GM12872 (cell line): ENCODE measurements around the gene ARHGAP44.

Source experiments
- TF ChIP-seq, protein P1 (sequence below): IDR thresholded peaks from 3 replicates; pipeline ENCODE4 v1.5.1; 2011; ENCODE audit warnings: low read depth, mild to moderate bottlenecking, low read length, moderate library complexity; ENCODE audit not compliant: insufficient read depth

ARHGAP44 gene

DNA sequence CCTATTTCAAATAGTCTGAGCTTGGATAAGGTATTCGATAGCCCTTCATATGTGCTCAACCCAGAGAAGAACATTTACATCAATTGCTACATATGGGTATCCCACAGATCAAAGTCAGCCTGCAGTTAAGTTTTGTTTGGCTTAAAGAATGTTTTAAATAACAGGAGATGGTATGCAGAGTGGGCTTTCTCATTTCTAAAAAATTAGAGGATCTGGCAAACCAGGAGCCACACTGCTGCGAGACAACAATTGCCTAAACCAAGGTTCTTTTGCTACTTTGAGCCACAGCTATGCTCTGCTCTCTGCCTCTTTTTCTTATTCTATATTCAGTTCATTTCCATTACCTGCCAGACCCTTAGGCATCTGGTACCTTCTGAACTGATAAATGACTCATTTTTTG lies 30.2 kb upstream of the ARHGAP44 start:
- TF ChIP-seq, protein P1, sequence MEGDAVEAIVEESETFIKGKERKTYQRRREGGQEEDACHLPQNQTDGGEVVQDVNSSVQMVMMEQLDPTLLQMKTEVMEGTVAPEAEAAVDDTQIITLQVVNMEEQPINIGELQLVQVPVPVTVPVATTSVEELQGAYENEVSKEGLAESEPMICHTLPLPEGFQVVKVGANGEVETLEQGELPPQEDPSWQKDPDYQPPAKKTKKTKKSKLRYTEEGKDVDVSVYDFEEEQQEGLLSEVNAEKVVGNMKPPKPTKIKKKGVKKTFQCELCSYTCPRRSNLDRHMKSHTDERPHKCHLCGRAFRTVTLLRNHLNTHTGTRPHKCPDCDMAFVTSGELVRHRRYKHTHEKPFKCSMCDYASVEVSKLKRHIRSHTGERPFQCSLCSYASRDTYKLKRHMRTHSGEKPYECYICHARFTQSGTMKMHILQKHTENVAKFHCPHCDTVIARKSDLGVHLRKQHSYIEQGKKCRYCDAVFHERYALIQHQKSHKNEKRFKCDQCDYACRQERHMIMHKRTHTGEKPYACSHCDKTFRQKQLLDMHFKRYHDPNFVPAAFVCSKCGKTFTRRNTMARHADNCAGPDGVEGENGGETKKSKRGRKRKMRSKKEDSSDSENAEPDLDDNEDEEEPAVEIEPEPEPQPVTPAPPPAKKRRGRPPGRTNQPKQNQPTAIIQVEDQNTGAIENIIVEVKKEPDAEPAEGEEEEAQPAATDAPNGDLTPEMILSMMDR: no peak

- TF ChIP-seq, protein P1: no peak
Measured at GRCh38 chr17:12765548-12765947, 23.8 kb upstream of the ARHGAP44 start.

DNA sequence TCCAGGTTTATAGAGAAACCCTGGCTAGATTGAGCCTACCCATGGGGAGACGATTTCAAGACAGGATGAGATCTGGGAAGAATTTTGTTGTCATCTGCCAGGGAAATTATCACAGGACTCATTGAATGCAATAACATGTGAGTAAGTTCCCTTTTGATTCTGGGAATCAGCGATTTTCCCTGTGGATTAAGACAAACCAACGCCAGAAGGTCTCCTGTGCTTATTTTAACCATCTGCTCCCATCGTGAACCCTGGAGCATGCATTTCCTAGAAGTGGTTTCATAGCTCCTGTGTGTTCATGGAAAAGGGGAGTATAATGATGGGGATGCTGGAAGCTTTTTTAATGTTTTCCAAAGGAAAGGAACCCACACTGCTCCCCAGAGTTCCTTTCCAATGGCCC lies 21.0 kb upstream of the ARHGAP44 start:
- TF ChIP-seq, protein P1: no peak

- TF ChIP-seq, protein P1: no peak
Measured at GRCh38 chr17:12769981-12770380, 19.3 kb upstream of the ARHGAP44 start.

- TF ChIP-seq, protein P1: no peak
Measured at GRCh38 chr17:12773153-12773552, 16.1 kb upstream of the ARHGAP44 start.

GRCh38 chr17:12789075-12789480 lies 220 bp upstream of the ARHGAP44 start:
- TF ChIP-seq, protein P1: no peak

DNA sequence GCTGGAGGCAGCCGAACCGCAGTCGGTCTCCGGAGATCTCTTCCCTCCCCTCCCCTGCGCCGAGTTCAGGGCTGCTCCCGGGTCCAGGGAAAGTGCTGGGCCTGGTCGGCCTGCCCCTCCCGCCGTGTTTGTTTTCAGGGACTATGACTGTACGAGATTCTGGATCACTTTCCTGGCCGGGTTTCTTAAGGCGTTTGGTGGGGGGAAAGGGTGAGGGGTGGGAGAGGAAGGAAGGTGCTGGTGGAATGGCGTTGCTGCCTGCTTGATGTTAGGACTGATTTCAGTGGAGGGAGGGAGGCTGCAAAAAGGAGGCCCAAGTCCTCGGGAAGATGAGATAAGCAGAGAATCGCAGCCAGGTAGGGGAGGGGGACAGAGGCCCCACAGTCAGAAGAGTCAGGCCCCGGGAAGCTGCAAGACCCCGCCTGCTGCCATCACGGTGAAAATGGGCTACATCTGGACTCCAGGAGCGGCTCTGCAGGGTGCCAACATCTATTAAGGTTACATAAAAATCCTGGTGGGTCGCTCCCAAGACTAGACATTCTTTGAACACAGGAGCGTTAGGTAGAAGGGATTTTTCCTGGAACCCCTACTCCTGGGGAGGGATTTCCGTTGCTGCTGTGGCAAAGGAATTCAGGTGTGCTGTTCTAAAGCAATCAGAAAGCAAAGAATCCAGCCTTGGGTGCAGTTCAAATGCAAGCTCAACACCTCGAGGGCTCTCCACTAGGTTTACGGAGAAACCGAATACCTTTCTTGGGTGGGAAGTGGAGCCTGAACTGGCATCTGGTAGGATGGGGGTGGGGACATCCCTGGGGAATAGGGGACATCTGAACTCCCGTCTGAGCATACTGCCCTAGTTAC lies 1.2 kb downstream of the ARHGAP44 start:
- TF ChIP-seq, protein P1: no peak
